NCI-H1092 (cell line): Measurements from ENCODE around the gene KRTAP2-3.

Experiments used
- DNase-seq: peaks from one replicate; lab custom pipeline; 2025; lab: John Stamatoyannopoulos, UW

The KRTAP2-3 gene

GRCh38 chr17:41029633-41030245, 30.2 kb downstream of the KRTAP2-3 start, which contains the start of gene KRTAP1-4:
KRTAP1-4 (minus strand) TSS chr17:41030195; CDS start chr17:41030078, 117 bp downstream.
- DNase-seq, result no peak

DNA sequence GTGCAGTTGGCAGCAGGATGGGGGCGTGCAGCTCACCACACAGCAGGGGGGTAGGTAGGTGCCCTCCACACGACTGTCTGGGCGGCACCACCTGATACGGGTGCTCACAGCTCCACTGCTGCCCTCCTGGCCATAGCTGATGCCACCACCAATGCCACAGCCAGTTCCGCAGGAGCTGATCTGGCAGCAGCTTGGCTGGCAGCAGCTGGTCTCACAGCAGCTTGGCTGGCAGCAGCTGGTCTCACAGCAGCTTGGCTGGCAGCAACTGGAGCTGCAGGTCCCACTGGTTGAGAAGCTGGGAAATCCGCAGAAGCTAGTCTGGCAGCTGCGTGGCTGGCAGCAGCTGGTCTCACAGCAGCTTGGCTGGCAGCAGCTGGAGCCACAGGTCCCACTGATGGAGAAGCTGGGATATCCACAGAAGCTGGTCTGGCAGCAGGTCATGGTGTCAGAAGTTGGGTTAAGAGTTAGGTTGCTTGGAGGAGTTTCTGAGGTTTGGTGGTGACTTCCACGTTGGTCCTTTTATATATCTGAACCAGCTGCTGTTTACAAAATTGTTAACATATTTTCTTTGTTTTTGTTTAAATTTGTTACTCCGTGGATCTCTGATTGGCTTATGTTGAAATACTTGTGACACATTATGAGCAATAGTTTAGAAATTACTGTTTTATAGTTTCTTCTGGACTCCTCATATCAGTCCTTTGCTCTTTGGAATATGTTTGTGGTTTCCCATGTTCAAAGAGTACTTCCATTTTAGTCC, 33.0 kb downstream of the KRTAP2-3 start, which contains the start of gene KRTAP1-5:
Gene KRTAP1-5 (minus strand): TSS at position 494 of the 757 bp plus-strand sequence. CDS start 53 bp downstream, at position 441.
- no peak for DNase-seq

GRCh38 chr17:41024697-41025096, 35.2 kb downstream of the KRTAP2-3 start:
- DNase-seq, result no peak

DNA sequence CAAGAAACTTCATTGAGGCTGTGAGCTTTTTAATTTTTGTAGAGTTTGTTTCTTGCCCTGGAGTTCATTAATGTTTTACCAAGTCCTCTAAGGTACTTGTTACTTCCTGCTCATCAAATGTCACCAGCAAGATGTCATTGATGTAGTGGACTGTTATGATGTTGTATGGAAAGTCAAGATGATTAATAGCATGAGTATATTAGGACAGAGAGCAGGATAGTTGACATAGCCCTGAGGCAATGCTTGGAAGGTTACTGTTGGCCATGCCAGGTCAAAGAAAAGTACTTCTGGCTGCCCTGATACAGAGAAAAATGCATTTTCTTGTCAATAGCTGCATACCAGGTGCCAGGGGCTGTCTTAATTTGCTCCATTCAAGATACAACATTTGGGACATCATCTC, 39.6 kb downstream of the KRTAP2-3 start:
- DNase-seq, result no peak

GRCh38 chr17:41019415-41019814, 40.5 kb downstream of the KRTAP2-3 start:
- no peak for DNase-seq

DNA sequence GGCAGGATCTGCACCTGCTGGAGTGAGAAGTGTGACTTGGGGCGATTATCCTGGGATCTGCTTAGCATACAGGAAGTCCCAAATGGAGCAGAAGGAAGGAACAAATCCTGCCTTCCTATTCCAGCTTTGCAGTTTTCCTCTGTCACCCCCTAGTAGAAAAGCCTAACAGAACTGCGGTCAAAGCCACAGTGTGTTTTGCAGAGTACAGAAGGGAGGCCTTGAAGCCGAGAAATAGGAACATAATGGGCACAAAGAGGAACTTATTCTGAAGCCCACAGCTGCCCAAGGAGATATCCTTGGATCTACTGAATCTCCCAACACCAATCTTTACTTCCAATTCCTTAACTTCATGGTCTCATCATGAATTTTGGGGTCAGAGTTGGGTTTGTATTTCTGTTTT, 41.4 kb downstream of the KRTAP2-3 start:
- no peak for DNase-seq

DNA sequence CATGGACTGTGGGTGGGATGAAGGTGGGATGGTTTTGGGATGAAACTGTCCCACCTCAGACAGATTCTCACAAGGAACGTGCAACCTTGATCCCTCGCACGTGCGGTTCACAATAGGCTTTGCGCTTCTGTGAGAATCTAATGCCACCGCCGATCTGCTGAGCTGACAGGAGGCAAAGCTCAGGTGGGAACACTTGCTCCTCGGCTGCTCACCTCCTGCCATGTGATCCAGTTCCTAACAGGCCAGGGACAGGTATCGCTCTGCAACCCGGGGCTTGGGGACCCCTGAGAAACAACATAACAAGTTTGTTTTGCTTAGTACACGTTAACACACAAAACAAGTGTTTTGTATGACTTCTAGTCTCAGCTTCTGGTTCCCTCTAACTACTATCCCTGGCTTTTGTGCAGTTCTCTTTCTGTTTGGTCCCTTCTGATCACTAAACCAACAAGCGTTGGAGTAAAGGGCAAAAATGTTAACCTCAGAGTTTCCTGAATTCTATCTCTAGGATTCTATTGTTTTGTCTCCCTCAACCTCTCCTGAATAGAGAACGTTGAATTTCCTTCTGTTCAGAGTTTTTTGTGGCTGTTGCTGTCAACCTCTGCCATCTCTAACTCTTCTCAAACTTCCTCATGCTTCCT, 43.2 kb downstream of the KRTAP2-3 start:
- DNase-seq, result no peak

DNA sequence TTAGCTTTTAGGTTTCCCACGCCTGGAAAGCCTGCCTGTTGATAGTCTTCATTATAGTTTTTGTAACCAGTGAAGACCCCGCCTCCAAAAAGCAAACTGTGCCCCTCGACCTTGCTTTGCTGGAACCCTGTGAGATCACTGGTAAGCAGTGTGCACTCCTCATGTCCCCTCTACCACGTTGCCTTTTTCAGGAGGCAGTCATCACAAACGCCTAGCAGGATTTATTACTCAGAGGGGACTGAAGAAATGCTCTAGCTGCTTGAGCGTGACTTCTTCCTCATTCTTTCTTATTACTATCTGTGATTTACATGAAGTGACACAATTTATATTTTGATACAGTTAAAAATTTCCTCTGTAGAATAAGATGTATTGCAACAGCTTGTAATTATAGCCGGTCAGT, 44.5 kb downstream of the KRTAP2-3 start:
- no peak for DNase-seq

DNA sequence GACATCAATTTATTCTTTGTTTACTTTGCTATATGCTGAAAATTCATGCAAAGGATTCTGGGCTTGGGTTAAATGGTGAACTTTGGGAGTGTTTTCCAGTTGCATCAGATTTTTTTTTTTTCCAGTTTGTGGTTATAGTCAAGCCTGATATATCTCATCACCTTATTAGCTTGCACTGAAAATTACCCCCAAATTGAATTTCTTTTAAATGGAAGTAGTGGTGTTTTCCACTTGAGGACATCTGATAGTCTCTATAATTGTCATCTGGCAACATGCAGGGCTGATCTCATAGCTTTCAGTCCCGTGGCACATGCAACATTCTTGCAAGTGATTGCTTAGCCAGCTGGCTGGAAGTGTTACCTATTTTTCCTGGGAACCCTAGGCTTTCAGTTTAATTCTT, 46.3 kb downstream of the KRTAP2-3 start:
- no peak for DNase-seq

DNA sequence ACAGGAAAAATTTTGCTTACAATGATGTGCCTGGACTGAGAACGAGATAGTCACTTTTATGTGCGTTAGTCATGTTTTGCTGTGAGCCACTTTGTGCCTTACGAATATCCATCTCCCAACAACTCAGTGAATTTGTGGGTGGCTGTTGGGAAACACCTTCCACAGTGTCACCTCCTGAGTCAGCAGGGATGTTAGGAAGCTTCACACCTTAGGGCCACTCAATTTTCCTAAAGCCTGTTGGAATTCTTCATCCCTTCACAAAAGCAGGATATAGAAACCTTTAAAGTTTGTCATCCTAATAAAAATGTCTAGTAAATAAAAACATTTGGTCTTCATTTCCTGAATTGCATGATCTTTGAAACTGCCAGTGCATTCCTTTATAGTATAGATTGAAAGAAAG, 46.7 kb downstream of the KRTAP2-3 start:
- no peak for DNase-seq

GRCh38 chr17:41012326-41013120, 47.4 kb downstream of the KRTAP2-3 start:
- DNase-seq, result no peak

DNA sequence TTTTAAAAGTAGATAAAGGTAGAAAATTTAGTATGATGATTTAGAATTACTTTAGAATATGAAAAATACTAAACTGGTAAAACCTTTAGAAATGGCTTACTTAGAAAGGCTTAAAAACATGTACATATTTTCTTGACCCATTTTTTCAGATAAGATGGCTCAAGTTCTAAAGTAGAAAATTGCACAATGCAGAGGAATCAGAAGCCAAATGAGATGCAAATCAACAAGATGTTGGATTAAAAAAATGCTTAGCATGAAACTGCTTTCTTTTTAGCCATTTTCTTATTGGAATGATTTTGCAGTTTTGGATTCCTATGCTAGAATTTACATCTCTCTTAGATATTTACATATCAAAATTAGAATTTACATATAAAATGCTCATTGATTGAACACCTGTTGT, 49.5 kb downstream of the KRTAP2-3 start:
- DNase-seq, result no peak

DNA sequence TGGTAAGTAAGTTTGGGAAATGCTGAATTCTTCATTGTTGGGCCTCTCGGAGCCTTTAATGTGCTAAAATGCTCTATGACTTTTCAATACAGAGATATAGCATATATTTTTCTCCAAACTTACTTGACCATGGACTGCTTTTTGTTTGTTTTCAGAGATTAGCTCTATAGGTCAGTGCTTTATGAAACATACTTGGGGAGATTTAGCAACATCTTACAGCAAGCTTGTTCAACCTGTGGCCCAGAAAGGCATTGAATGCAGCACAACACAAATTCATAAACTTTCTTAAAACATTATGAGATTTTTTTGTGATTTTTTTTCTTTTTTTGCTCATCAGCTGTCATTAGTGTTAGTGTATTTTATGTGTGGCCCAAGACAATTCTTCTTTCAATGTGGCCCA, 50.0 kb downstream of the KRTAP2-3 start:
- DNase-seq, result no peak

DNA sequence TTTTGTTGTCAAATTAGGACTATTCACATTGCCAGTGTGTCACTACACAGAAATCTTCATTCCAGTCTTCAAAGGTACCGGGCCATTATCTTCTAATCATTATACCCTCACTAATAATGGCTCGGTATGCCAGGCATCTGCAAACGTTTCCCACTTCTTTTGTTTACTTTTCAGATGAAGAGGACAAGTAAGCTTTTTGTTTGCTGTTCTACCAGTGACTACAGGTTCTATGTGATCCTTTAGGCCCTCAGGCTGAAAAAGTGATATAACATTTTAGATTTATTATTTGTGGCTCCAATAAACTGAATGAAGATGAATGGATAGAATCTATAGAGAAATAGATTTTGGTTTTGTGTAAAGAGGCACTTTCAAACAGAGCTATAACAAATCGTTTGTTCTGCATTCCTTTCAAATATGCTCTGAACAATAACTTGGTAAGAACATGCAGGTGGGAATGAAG, 50.6 kb downstream of the KRTAP2-3 start:
- DNase-seq, result no peak
